ENCODE data around the gene CCDC88B.

Gene CCDC88B

GRCh38 chr11:64361659-64362058 is 21.7 kb downstream of the CCDC88B start:
- peaks cover 25% of the 10 kb centered on the region for H3K4me1 Mint-ChIP-seq
- peaks cover 36% of the 10 kb centered on the region for H3K36me3 Mint-ChIP-seq (ENCODE audit: low read depth)
- H3K4me3 Mint-ChIP-seq = no peak overlapping the region
- TF ChIP-seq CTCF (IDR thresholded peaks at IDR 0.05) = no peak
- DNase-seq = no peak
- no peak overlapping the region for H3K27ac Mint-ChIP-seq
- peaks cover 3% of the 10 kb centered on the region for H3K27me3 Mint-ChIP-seq (ENCODE audit: low read depth, poor library complexity)
- no peaks in the 10 kb centered on the region for H3K9me3 Mint-ChIP-seq

GRCh38 chr11:64362339-64362738 is 22.3 kb downstream of the CCDC88B start:
- DNase-seq = no peak
- Mint-ChIP-seq H3K36me3 (ENCODE audit: low read depth) (peaks cover 39% of the 10 kb centered on the region), H3K9me3 (no peaks in the 10 kb centered on the region), H3K4me3 (no peak overlapping the region), H3K4me1 (peaks cover 23% of the 10 kb centered on the region), H3K27ac (no peak overlapping the region), H3K27me3 (ENCODE audit: low read depth, poor library complexity) (no peaks in the 10 kb centered on the region)
- TF ChIP-seq CTCF (IDR thresholded peaks at IDR 0.05) = no peak

- no peak for TF ChIP-seq CTCF (IDR thresholded peaks at IDR 0.05)
- DNase-seq = no peak
- Mint-ChIP-seq H3K4me3 (no peak overlapping the region), H3K4me1 (peaks cover 13% of the 10 kb centered on the region), H3K9me3 (no peaks in the 10 kb centered on the region), H3K36me3 (ENCODE audit: low read depth) (peaks cover 52% of the 10 kb centered on the region), H3K27me3 (ENCODE audit: low read depth, poor library complexity) (no peaks in the 10 kb centered on the region), H3K27ac (no peak overlapping the region)
These were observed 24.4 kb downstream of the CCDC88B start for GRCh38 chr11:64364435-64364834.

- no peak overlapping the region for H3K4me3 Mint-ChIP-seq
- H3K4me1 Mint-ChIP-seq = peaks cover 8% of the 10 kb centered on the region
- DNase-seq = no peak
- no peak overlapping the region for H3K27ac Mint-ChIP-seq
- H3K9me3 Mint-ChIP-seq = no peaks in the 10 kb centered on the region
- peaks cover 55% of the 10 kb centered on the region for H3K36me3 Mint-ChIP-seq (ENCODE audit: low read depth)
- no peaks in the 10 kb centered on the region for H3K27me3 Mint-ChIP-seq (ENCODE audit: low read depth, poor library complexity)
- TF ChIP-seq CTCF (IDR thresholded peaks at IDR 0.05) = no peak
These were observed 24.9 kb downstream of the CCDC88B start for GRCh38 chr11:64364911-64365310.

GRCh38 chr11:64366751-64367150 is 26.7 kb downstream of the CCDC88B start:
- Mint-ChIP-seq H3K27me3 (ENCODE audit: low read depth, poor library complexity) (no peaks in the 10 kb centered on the region), H3K4me3 (no peak overlapping the region), H3K36me3 (ENCODE audit: low read depth) (peaks cover 57% of the 10 kb centered on the region), H3K9me3 (no peaks in the 10 kb centered on the region), H3K4me1 (peaks cover 6% of the 10 kb centered on the region), H3K27ac (no peak overlapping the region)
- no peak for TF ChIP-seq CTCF (IDR thresholded peaks at IDR 0.05)
- DNase-seq = no peak

- H3K27me3 Mint-ChIP-seq (ENCODE audit: low read depth, poor library complexity) = no peaks in the 10 kb centered on the region
- H3K4me1 Mint-ChIP-seq = peaks cover 13% of the 10 kb centered on the region
These were observed 28.1 kb downstream of the CCDC88B start for GRCh38 chr11:64367931-64368672.

More at GRCh38 chr11:64367931-64368672, 28.1 kb downstream of the CCDC88B start:
- H3K9me3 Mint-ChIP-seq = no peaks in the 10 kb centered on the region
- DNase-seq = no peak
- no peak overlapping the region for H3K27ac Mint-ChIP-seq
- no peak overlapping the region for H3K4me3 Mint-ChIP-seq
- no peak for TF ChIP-seq CTCF (IDR thresholded peaks at IDR 0.05)
- peaks cover 47% of the 10 kb centered on the region for H3K36me3 Mint-ChIP-seq (ENCODE audit: low read depth)

All from nephron progenitor cell (in vitro differentiated cells).